SU-DHL-6 (cell line): Measurements from ENCODE around the gene SNAPC2.

Experiments used
- H2AFZ ChIP-seq: fragments of 200-600 bp; sonication (generic); 2 replicates; pipeline ENCODE4 v1.6.1; 2014; ENCODE audit warnings: low read depth, mild to moderate bottlenecking, moderate library complexity, mixed read lengths, antibody characterized with exemption, low read length; ENCODE audit not compliant: severe bottlenecking
- H3F3A ChIP-seq: fragments of 200-600 bp; shearing (Covaris generic); 2 replicates; pipeline ENCODE4 v1.6.0; 2016; ENCODE audit warnings: antibody characterized with exemption, mild to moderate bottlenecking; ENCODE audit not compliant: insufficient read depth
- H3K27ac ChIP-seq: fragments of 200-600 bp; sonication (generic); 2 replicates; pipeline ENCODE4 v1.5.1; 2016; ENCODE audit warnings: low read depth, mild to moderate bottlenecking, low read length, moderate library complexity, mixed read lengths
- H3K27me3 ChIP-seq: fragments of 200-600 bp; sonication (generic), shearing (Covaris generic); 2 replicates; pipeline ENCODE4 v1.6.0; 2014; ENCODE audit warnings: mild to moderate bottlenecking, low read length
- H3K36me3 ChIP-seq: fragments of 200-600 bp; sonication (generic); 2 replicates; pipeline ENCODE4 v1.6.1; 2014; ENCODE audit warnings: mild to moderate bottlenecking, low read length, mixed read lengths
- H3K4me2 ChIP-seq: fragments of 300-600, 200-600 bp; shearing (Covaris generic), sonication (generic); 2 replicates; pipeline ENCODE4 v1.6.0; 2014; ENCODE audit warnings: low read length, low read depth, mild to moderate bottlenecking; ENCODE audit not compliant: poor library complexity, severe bottlenecking
- H3K4me3 ChIP-seq: fragments of 200-600 bp; sonication (generic); 2 replicates; pipeline ENCODE4 v1.5.1; 2014; ENCODE audit warnings: antibody characterized with exemption, low read length, mild to moderate bottlenecking, mixed read lengths; ENCODE audit not compliant: insufficient read depth, poor library complexity, severe bottlenecking
- H3K79me2 ChIP-seq: fragments of 200-600 bp; sonication (generic); 2 replicates; pipeline ENCODE4 v1.6.1; 2014; ENCODE audit warnings: mild to moderate bottlenecking, low read length, moderate library complexity; ENCODE audit not compliant: insufficient read depth
- H3K9ac ChIP-seq: fragments of 200-600 bp; sonication (generic); 2 replicates; pipeline ENCODE4 v1.7.0; 2014; ENCODE audit warnings: mild to moderate bottlenecking, low read length
- H3K9me2 ChIP-seq: fragments of 200-600 bp; sonication (generic); replicated peaks from 2 replicates; pipeline ENCODE4 v1.6.1; 2014; ENCODE audit warnings: low read length; ENCODE audit not compliant: insufficient read depth
- H3K9me3 ChIP-seq: fragments of 200-600 bp; sonication (generic); 2 replicates; pipeline ENCODE4 v1.6.1; 2014; ENCODE audit warnings: low read length, mixed read lengths; ENCODE audit not compliant: insufficient read depth
- H4K20me1 ChIP-seq: fragments of 200-600 bp; sonication (generic); 2 replicates; pipeline ENCODE4 v1.6.1; 2014; ENCODE audit warnings: low read depth, mild to moderate bottlenecking, antibody characterized with exemption, low read length, moderate library complexity, mixed read lengths
- EZH2phosphoT487 ChIP-seq: fragments of 200-600 bp; sonication (generic), shearing (Covaris generic); conservative IDR thresholded peaks from 2 replicates; pipeline ENCODE4 v1.6.1; 2018; ENCODE audit warnings: mild to moderate bottlenecking, antibody characterized with exemption, low read length, moderate library complexity, mixed read lengths
- TF ChIP-seq, protein P1 (sequence below): fragments of 200-600 bp; sonication (generic); IDR thresholded peaks from one replicate; pipeline ENCODE4 v1.5.1; 2017; ENCODE audit warnings: antibody characterized with exemption, mild to moderate bottlenecking, low read length, moderate library complexity; ENCODE audit not compliant: insufficient read depth, poor library complexity, severe bottlenecking

Gene SNAPC2

DNA sequence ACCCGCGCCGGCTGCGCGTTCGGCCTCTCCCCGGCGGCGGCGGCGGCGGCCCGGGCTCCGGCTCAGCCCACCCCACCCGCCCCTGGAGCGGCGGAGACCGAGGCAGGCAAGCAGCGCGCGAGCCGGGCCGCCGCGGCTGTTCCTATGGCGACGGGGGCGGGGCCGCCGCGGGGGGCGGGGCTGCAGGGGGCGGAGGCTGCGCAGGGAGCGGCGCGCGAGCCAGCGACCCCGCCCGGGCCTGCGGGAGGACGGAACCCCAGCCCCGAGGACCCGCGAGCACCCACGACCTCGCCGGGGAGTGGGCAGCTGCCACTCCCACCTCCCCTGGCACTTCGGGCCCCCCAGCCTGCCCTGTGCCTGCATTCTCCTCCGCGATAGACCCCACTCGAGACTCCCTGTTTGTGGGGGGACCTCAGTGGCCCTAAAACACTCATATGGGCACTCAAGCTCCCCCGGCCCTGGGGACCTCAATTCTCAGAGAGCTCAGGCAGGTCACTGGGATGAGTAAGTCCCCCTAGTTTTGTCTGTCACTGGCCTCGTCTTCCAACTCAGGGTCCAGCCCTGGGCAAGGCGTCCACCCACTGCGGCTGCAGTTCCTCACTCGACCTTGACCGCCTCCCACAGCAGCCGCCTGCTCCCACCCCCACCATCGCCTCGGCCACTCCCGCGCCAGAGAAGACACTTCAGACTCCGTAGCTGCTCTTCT lies 6.0 kb downstream of the SNAPC2 start, which contains the start of gene CTXN1:
TSS of gene CTXN1 (minus strand) at position 115 of the 706 bp plus-strand sequence. CDS start 597 bp downstream, outside the sequence.
- Histone ChIP-seq H3K9ac (peak within 1 kb of the TSS; percentile 24; the same call in 1 of the 2 replicates), H3K27me3 (no peaks in the 10 kb centered on the region)

DNA sequence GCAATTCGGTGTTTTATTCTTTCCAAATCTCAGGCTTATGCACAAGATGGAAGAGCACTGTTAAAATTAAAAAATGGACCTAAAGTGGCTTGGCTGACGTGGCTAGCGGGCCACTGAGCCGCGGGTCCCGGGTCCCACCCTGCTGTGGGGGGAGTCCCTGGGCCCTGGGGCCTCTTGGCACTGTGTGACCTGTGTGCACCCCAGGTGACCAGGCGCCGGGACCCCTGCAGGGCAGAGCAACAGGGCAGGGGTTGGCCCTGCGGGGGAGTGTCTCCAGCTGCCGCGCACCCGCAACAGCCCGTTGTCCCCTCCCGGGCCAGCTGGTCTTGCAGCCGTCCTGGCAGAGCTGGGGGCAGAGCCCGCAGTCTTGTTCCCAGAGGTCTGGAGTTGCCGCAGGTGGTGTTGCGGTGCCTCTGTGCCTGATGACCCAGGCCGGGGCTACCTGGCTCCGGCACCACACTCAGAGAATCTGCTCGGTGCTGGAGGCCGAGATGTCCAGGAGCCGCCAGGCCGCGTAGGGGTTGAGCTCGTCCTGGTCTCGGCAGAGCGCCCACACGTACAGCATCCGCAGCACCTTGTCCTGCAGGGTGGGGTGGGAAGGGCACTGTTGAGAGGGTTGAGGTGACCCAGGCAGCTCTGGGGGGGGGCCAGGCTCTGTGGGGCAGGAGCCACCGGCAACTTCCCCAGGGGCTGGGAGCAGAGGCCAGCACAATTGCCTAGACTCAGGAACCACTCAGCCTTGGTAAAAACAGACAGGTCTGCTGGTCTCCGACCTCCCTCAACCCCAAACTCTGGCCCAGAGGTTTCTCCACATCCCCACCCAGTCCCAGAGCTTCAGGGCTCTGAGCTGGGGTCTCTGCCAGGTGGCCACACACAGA lies 6.8 kb downstream of the SNAPC2 start:
- no peak for TF ChIP-seq EZH2phosphoT487
- TF ChIP-seq, protein P1, sequence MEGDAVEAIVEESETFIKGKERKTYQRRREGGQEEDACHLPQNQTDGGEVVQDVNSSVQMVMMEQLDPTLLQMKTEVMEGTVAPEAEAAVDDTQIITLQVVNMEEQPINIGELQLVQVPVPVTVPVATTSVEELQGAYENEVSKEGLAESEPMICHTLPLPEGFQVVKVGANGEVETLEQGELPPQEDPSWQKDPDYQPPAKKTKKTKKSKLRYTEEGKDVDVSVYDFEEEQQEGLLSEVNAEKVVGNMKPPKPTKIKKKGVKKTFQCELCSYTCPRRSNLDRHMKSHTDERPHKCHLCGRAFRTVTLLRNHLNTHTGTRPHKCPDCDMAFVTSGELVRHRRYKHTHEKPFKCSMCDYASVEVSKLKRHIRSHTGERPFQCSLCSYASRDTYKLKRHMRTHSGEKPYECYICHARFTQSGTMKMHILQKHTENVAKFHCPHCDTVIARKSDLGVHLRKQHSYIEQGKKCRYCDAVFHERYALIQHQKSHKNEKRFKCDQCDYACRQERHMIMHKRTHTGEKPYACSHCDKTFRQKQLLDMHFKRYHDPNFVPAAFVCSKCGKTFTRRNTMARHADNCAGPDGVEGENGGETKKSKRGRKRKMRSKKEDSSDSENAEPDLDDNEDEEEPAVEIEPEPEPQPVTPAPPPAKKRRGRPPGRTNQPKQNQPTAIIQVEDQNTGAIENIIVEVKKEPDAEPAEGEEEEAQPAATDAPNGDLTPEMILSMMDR: no peak
- H2AFZ ChIP-seq: no peak overlapping the region
- H3K79me2 ChIP-seq: no peaks in the 10 kb centered on the region
- no peaks in the 10 kb centered on the region for H3K27me3 ChIP-seq
- H3K27ac ChIP-seq: no peak overlapping the region
- H3K36me3 ChIP-seq: no peaks in the 10 kb centered on the region
- no peaks in the 10 kb centered on the region for H3K9me3 ChIP-seq
- H3K4me3 ChIP-seq: no peak overlapping the region
- no peak overlapping the region for H3K9ac ChIP-seq
- H3K9me2 ChIP-seq: no peaks in the 10 kb centered on the region
- no peak overlapping the region for H3K4me2 ChIP-seq
- peaks cover 5% of the 10 kb centered on the region; the same call in 1 of the 2 replicates for H3F3A ChIP-seq
- H4K20me1 ChIP-seq: no peaks in the 10 kb centered on the region

More for the DNA sequence above, 6.0 kb downstream of the SNAPC2 start, which contains the start of gene CTXN1:
- Histone ChIP-seq H2AFZ (peak within 1 kb of the TSS; percentile 19), H3F3A (peaks cover 5% of the 10 kb centered on the region; the same call in 1 of the 2 replicates), H3K79me2 (no peaks in the 10 kb centered on the region), H3K9me2 (no peaks in the 10 kb centered on the region), H4K20me1 (no peaks in the 10 kb centered on the region), H3K4me2 (peak within 1 kb of the TSS; percentile 54), H3K4me3 (peak within 1 kb of the TSS; percentile 38), H3K27ac (no peak within 1 kb of the TSS), H3K36me3 (no peaks in the 10 kb centered on the region), H3K9me3 (no peaks in the 10 kb centered on the region)
- TF ChIP-seq EZH2phosphoT487: no peak
- TF ChIP-seq, protein P1: no peak

GRCh38 chr19:7927605-7928333 lies 7.6 kb downstream of the SNAPC2 start:
- H3K27me3 ChIP-seq: no peaks in the 10 kb centered on the region
- H3K36me3 ChIP-seq: no peaks in the 10 kb centered on the region
- H3K4me3 ChIP-seq: no peak overlapping the region
- H3K9me3 ChIP-seq: no peaks in the 10 kb centered on the region
- H3K4me2 ChIP-seq: no peak overlapping the region
- H3K9ac ChIP-seq: no peak overlapping the region
- no peak overlapping the region for H3K27ac ChIP-seq
- TF ChIP-seq, protein P1: no peak
- TF ChIP-seq EZH2phosphoT487: no peak
- H3F3A ChIP-seq: peaks cover 5% of the 10 kb centered on the region; the same call in 1 of the 2 replicates
- H4K20me1 ChIP-seq: no peaks in the 10 kb centered on the region
- no peaks in the 10 kb centered on the region for H3K79me2 ChIP-seq
- H3K9me2 ChIP-seq: no peaks in the 10 kb centered on the region
- H2AFZ ChIP-seq: no peak overlapping the region
